GM12892 (cell line): Measurements from ENCODE around the gene CCNYL1.
"Not testable (repeated sequence)": the region's sequence is repeated elsewhere in the genome, so short reads cannot be mapped to it uniquely, and the experiment has no call there.

ENCODE experiments used
- POLR2A ChIP-seq: IDR thresholded peaks from 2 replicates; pipeline ENCODE4 v1.6.1; 2011; ENCODE audit warnings: low read depth, low read length, control low read depth
- TAF1 ChIP-seq: IDR thresholded peaks from 2 replicates; pipeline ENCODE4 v1.6.1; 2011; ENCODE audit warnings: low read depth, mild to moderate bottlenecking, control low read depth, low read length, borderline replicate concordance

GRCh38 chr2:207735513-207735859 lies 24.0 kb downstream of the CCNYL1 start:
- not testable (repeated sequence) for TF ChIP-seq TAF1, POLR2A
